ENCODE data around the gene RARA.

GRCh38 chr17:40314584-40314956, 5.6 kb downstream of the RARA start:
- TF ChIP-seq EZH2 (IDR thresholded peaks at IDR 0.05), result no peak
- TF ChIP-seq POLR2AphosphoS5 (IDR thresholded peaks at IDR 0.05; ENCODE audit: borderline replicate concordance, low read depth, low read length), result no peak
